Choroid plexus epithelial cell (primary cell): Measurements from ENCODE around the gene RBMS1.

Source experiments
- DNase-seq: peaks from one replicate; pipeline ENCODE4 v3.0.0-alpha.2; 2010; ENCODE audit warnings: low read depth
- H3K4me3 ChIP-seq: 2 replicates; pipeline ENCODE4 v1.5.1; 2011; ENCODE audit warnings: low read depth, mild to moderate bottlenecking, control low read depth, low read length, moderate library complexity
- CTCF ChIP-seq: conservative IDR thresholded peaks from 2 replicates; pipeline ENCODE4 v1.5.1; 2011; ENCODE audit warnings: low read depth, mild to moderate bottlenecking, control low read depth, inconsistent platforms, low read length, moderate library complexity

The RBMS1 gene

GRCh38 chr2:160368988-160369930 is 124.3 kb downstream of the RBMS1 start:
- H3K4me3 ChIP-seq, result no peak overlapping the region
- TF ChIP-seq CTCF, result no peak
- peak; percentile 54 for DNase-seq

GRCh38 chr2:160367887-160368286 is 125.7 kb downstream of the RBMS1 start:
- peak; percentile 99 for DNase-seq
- no peak for TF ChIP-seq CTCF
- H3K4me3 ChIP-seq, result no peak overlapping the region

GRCh38 chr2:160367139-160367538 is 126.5 kb downstream of the RBMS1 start:
- DNase-seq, result peak; percentile 46
- peak overlapping the region; percentile 40 for H3K4me3 ChIP-seq

DNA sequence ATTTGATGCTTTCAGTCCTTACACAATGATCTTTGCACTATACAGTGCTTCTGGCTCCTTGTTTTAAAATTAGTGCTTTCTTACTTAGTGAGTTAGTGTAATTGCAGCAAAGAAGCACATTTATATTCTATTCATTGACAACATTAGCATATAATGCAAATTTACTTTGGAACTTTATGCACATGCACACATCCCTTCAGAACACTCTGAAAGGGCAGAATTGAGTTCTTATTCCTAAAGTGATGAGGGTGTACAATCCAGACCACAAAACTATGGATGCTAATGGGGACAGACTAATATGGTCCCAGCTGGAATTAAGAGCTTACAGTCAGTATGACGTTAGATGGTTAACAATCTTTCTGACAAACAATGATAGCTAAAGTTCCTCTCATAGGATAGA is 127.1 kb downstream of the RBMS1 start:
- no peak for TF ChIP-seq CTCF
- DNase-seq, result no peak
- H3K4me3 ChIP-seq, result peak overlapping the region; percentile 40

GRCh38 chr2:160365716-160366367 is 127.8 kb downstream of the RBMS1 start:
- DNase-seq, result peak; percentile 47
- H3K4me3 ChIP-seq, result peak overlapping the region; percentile 40
- TF ChIP-seq CTCF, result no peak

DNA sequence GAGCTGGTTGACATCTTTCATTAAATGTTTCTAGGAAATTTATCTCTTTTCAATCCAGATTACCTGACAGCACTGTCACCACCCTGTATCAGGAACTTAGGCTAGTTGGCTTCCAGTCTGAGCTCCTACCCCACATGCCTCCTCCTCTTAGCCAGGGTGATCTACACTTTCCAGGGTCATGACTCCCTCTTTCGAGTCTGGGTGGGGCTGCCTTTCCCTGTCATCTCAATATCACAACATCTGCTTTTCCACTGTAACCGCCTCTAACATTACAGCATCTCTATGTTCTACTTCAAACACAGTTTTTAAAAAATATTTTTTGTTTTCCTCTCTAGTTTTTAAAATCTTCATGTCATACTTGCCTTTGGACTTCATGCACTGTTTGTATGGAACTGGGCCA is 129.2 kb downstream of the RBMS1 start:
- no peak for TF ChIP-seq CTCF
- no peak overlapping the region for H3K4me3 ChIP-seq
- no peak for DNase-seq

DNA sequence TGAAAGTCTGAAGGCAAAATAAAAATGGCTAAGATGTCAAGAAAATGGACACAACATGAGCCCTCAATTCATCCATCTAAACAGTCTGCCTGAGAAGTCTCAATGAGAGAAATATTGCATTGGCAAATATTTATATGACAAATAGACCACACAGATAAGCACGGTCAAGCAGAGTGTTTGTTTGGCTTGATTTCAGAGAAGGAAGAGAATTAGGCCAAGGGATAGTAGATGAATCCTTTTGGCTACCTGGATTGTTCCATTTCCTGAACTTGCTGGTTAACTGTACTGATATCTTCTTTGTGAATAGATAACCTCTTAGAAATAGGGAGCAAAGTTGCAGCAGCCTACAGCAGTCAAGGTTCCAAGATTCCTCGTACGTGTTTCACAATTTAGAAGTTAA is 129.6 kb downstream of the RBMS1 start:
- no peak for DNase-seq
- no peak for TF ChIP-seq CTCF
- H3K4me3 ChIP-seq, result no peak overlapping the region
